HepG2 (cell line): ENCODE measurements around the gene PPP3CB. TPM values are rescaled to one million over a fixed set of nuclear protein-coding genes. Genes with fewer than 3 reads are reported as not detected.

ENCODE experiments used
- BCL6 ChIP-seq: IDR thresholded peaks from 2 replicates; pipeline ENCODE4 v1.6.1; 2016; ENCODE audit warnings: missing genetic modification reagents, missing compliant biosample characterization
- CREB1 ChIP-seq, 2 experiments: fragments of 450-650 bp in 1 of 2; IDR thresholded peaks; 2 replicates each; pipeline ENCODE4 v1.6.1; 2016 to 2017; ENCODE audit warnings: control low read depth in 1 of 2, mild to moderate bottlenecking in 1 of 2, missing compliant biosample characterization in 1 of 2, missing genetic modification characterization in 1 of 2
- EED ChIP-seq: sonication (generic); formaldehyde crosslinking; IDR thresholded peaks from 2 replicates; pipeline ENCODE4 v1.5.0; 2020; ENCODE audit warnings: mild to moderate bottlenecking, missing genetic modification reagents
- FOXP1 ChIP-seq, 2 experiments: fragments of 450-650 bp in 1 of 2; IDR thresholded peaks; 2 replicates each; pipeline ENCODE4 v1.6.1; 2017 to 2018; ENCODE audit warnings: antibody characterized with exemption in 1 of 2
- GFI1 ChIP-seq: sonication (generic); formaldehyde crosslinking; IDR thresholded peaks from 2 replicates; pipeline ENCODE4 v1.5.0; 2020; ENCODE audit warnings: missing genetic modification reagents, mild to moderate bottlenecking, borderline replicate concordance
- NAIF1 ChIP-seq: sonication (generic); formaldehyde crosslinking; IDR thresholded peaks from 2 replicates; pipeline ENCODE4 v1.5.0; 2020; ENCODE audit warnings: mild to moderate bottlenecking, missing genetic modification reagents, borderline replicate concordance
- NFRKB ChIP-seq: fragments of 450-650 bp; IDR thresholded peaks from 2 replicates; pipeline ENCODE4 v1.6.1; 2017
- POLR2A ChIP-seq, 2 experiments: IDR thresholded peaks; 2 replicates each; pipeline ENCODE4 v1.6.1; 2011; ENCODE audit warnings: low read depth in 2 of 2, low read length in 2 of 2, mild to moderate bottlenecking in 1 of 2, moderate library complexity in 1 of 2; ENCODE audit not compliant: insufficient read depth in 1 of 2
- SRSF1 ChIP-seq: fragments of 200-400 bp; formaldehyde crosslinking; optimal IDR thresholded peaks from 2 replicates; pipeline ENCODE3; 2017; ENCODE audit warnings: mild to moderate bottlenecking, low read depth, low read length, moderate library complexity
- TEAD3 ChIP-seq: optimal IDR thresholded peaks from 2 replicates; pipeline ENCODE3; 2016; ENCODE audit warnings: borderline replicate concordance
- ZNF780A ChIP-seq: sonication (generic); formaldehyde crosslinking; IDR thresholded peaks from 2 replicates; pipeline ENCODE4 v1.8.0; 2022; ENCODE audit warnings: mild to moderate bottlenecking, missing genetic modification reagents, moderate library complexity
- polyA plus RNA-seq, 8 experiments: library from polyadenylated mRNA; depleted of rRNA in 3 of 8; stranded (reverse) in 7 of 8; unstranded in 1 of 8; fragments of >200 nt; fragmentation: Illumina TruSeq in 4 of 8; extraction: Trizol in 4 of 8; gene quantifications; 2 replicates each; pipeline versions ENCODE4 v1.2.1 to v1.2.3, GENCODE V29; 2011 to 2016; ENCODE audit warnings: low read depth in 4 of 8, missing spikeins in 1 of 8, mixed read lengths in 1 of 8; ENCODE audit not compliant: insufficient read depth in 1 of 8
- total RNA-seq, 5 experiments: library from RNA; depleted of rRNA; stranded (reverse); fragments of >200 nt; fragmentation: Illumina TruSeq; extraction: Trizol; gene quantifications; 2 replicates each; pipeline ENCODE4 v1.2.3, GENCODE V29; 2016; ENCODE audit warnings: low read depth in 1 of 5
- TF ChIP-seq, protein P1 (sequence below): sonication (generic); formaldehyde crosslinking; IDR thresholded peaks from 2 replicates; pipeline ENCODE4 v1.4.0; 2020; ENCODE audit warnings: missing genetic modification reagents
- TF ChIP-seq, protein P2 (sequence below): sonication (generic); formaldehyde crosslinking; IDR thresholded peaks from 2 replicates; pipeline ENCODE4 v1.8.1; 2023; ENCODE audit warnings: mild to moderate bottlenecking, missing genetic modification reagents

Gene PPP3CB
- total and polyA plus RNA-seq, 2 of the 13 experiments (the other 11 are each of a cell fraction or from before 2014, with no cell fraction given) = 8.7 to 11.4 TPM

DNA sequence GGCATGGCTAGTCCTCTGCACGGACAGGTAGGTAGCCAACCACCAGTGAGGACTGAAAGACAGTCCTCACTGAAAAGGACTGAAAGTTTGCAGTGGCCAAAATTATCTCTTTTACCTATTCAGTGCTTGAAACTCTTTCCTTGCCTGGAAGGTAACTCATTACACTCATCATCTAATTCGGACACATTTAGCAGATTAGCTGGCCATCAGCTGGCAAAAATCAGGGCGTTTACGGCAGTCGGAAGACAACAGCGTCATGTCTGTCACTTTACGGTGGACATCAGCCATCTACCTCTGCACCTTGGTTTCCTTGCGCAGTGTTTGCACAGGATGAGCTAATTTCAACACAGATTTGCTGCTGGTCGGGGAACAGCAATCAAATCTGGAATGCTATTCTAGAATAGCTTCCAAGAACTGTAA is 82.7 kb downstream of the PPP3CB start (continued):
- TF ChIP-seq, protein P1, sequence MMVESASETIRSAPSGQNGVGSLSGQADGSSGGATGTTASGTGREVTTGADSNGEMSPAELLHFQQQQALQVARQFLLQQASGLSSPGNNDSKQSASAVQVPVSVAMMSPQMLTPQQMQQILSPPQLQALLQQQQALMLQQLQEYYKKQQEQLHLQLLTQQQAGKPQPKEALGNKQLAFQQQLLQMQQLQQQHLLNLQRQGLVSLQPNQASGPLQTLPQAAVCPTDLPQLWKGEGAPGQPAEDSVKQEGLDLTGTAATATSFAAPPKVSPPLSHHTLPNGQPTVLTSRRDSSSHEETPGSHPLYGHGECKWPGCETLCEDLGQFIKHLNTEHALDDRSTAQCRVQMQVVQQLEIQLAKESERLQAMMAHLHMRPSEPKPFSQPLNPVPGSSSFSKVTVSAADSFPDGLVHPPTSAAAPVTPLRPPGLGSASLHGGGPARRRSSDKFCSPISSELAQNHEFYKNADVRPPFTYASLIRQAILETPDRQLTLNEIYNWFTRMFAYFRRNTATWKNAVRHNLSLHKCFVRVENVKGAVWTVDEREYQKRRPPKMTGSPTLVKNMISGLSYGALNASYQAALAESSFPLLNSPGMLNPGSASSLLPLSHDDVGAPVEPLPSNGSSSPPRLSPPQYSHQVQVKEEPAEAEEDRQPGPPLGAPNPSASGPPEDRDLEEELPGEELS = no peak
- no peak for TF ChIP-seq FOXP1 (IDR thresholded peaks at IDR 0.05)
- peak; percentile 13; the same call in 1 of the 2 replicates for TF ChIP-seq FOXP1 (CRISPR knock-in tag; IDR thresholded peaks at IDR 0.05)
- peak; percentile 25; the same call in 1 of the 2 replicates for TF ChIP-seq CREB1 (IDR thresholded peaks at IDR 0.05)
- TF ChIP-seq CREB1 (CRISPR knock-in tag; IDR thresholded peaks at IDR 0.05) = no peak
- TF ChIP-seq NFRKB = no peak
- TF ChIP-seq BCL6 (CRISPR knock-in tag) = peak; percentile 68
- TF ChIP-seq SRSF1 = no peak
- TF ChIP-seq, protein P2, sequence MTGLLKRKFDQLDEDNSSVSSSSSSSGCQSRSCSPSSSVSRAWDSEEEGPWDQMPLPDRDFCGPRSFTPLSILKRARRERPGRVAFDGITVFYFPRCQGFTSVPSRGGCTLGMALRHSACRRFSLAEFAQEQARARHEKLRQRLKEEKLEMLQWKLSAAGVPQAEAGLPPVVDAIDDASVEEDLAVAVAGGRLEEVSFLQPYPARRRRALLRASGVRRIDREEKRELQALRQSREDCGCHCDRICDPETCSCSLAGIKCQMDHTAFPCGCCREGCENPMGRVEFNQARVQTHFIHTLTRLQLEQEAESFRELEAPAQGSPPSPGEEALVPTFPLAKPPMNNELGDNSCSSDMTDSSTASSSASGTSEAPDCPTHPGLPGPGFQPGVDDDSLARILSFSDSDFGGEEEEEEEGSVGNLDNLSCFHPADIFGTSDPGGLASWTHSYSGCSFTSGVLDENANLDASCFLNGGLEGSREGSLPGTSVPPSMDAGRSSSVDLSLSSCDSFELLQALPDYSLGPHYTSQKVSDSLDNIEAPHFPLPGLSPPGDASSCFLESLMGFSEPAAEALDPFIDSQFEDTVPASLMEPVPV = no peak
- 0 out of 2 replicates have a peak, but pooled peaks have one; percentile 54 for TF ChIP-seq ZNF780A (CRISPR knock-in tag)
- peak in 1 of 2 experiments; percentile 79; a peak in 1 of 4 replicates for TF ChIP-seq POLR2A (IDR thresholded peaks at IDR 0.05; ENCODE audit: insufficient read depth in 1 of 2, low read depth in 2 of 2, low read length in 2 of 2)
- TF ChIP-seq NAIF1 (CRISPR knock-in tag) = peak; percentile 76; the same call in 1 of the 2 replicates
- TF ChIP-seq TEAD3 = peak; percentile 27
- peak; percentile 83; the same call in 1 of the 2 replicates for TF ChIP-seq GFI1 (CRISPR knock-in tag)
- TF ChIP-seq EED (CRISPR knock-in tag) = 0 out of 2 replicates have a peak, but pooled peaks have one; percentile 11
